Fibroblast of lung (primary cell): ENCODE data around the gene HERC2. TPM values are rescaled to one million over a fixed set of nuclear protein-coding genes. Genes with fewer than 3 reads are reported as not detected.

ENCODE experiments used
- DNase-seq, 2 donors: peaks; one replicate each; pipeline versions ENCODE4 v3.0.0 to v3.0.0-alpha.2; 2010; ENCODE audit warnings: low read depth in 2 of 2
- H2AFZ ChIP-seq: 2 replicates; pipeline ENCODE4 v1.5.1; 2012; ENCODE audit warnings: low read length, control low read depth, inconsistent platforms
- H3K27ac ChIP-seq: 2 replicates; pipeline ENCODE4 v1.5.1; 2011; ENCODE audit warnings: low read length, control low read depth; ENCODE audit not compliant: insufficient read depth
- H3K27me3 ChIP-seq: 2 replicates; pipeline ENCODE4 v1.5.1; 2011; ENCODE audit warnings: mild to moderate bottlenecking, low read length; ENCODE audit not compliant: control insufficient read depth, insufficient read depth
- H3K36me3 ChIP-seq: 2 replicates; pipeline ENCODE4 v1.5.1; 2011; ENCODE audit warnings: low read length; ENCODE audit not compliant: control insufficient read depth, insufficient read depth
- H3K4me1 ChIP-seq: 2 replicates; pipeline ENCODE4 v1.5.1; 2011; ENCODE audit warnings: low read length; ENCODE audit not compliant: control insufficient read depth, insufficient read depth; ENCODE audit errors: extremely low read depth
- H3K4me2 ChIP-seq: 2 replicates; pipeline ENCODE4 v1.5.1; 2011; ENCODE audit warnings: low read length, control low read depth; ENCODE audit not compliant: insufficient read depth; ENCODE audit errors: extremely low read depth
- H3K4me3 ChIP-seq, 4 experiments: fragments of 200-600 bp in 1 of 4; sonication (generic) in 1 of 4; replicated peaks in 1 of 4; 2 replicates each; pipeline ENCODE4 v1.5.1; 2011 to 2016; ENCODE audit warnings: low read length in 4 of 4, low read depth in 3 of 4, mild to moderate bottlenecking in 3 of 4, control low read depth in 2 of 4, inconsistent platforms in 1 of 4, mixed read lengths in 1 of 4; ENCODE audit not compliant: insufficient read depth in 1 of 4; ENCODE audit errors: control extremely low read depth in 1 of 4
- H3K79me2 ChIP-seq: 2 replicates; pipeline ENCODE4 v1.5.1; 2012; ENCODE audit warnings: mild to moderate bottlenecking, low read length, inconsistent platforms; ENCODE audit not compliant: control insufficient read depth, insufficient read depth
- H3K9ac ChIP-seq: 2 replicates; pipeline ENCODE4 v1.5.1; 2011; ENCODE audit warnings: mild to moderate bottlenecking, low read length, control low read depth; ENCODE audit not compliant: insufficient read depth
- H3K9me3 ChIP-seq: 2 replicates; pipeline ENCODE4 v1.5.1; 2012; ENCODE audit warnings: low read depth, low read length; ENCODE audit not compliant: control insufficient read depth, insufficient read depth
- H4K20me1 ChIP-seq: 2 replicates; pipeline ENCODE4 v1.5.1; 2011; ENCODE audit warnings: low read length; ENCODE audit not compliant: control insufficient read depth, insufficient read depth; ENCODE audit errors: extremely low read depth
- EZH2 ChIP-seq: IDR thresholded peaks from 2 replicates; pipeline ENCODE4 v1.5.1; 2012; ENCODE audit warnings: low read length, control low read depth, mild to moderate bottlenecking; ENCODE audit errors: missing control alignments
- polyA plus RNA-seq, 2 donors: library from polyadenylated mRNA; depleted of rRNA in 1 of 2; stranded (reverse) in 1 of 2; unstranded in 1 of 2; fragments of >200 nt; gene quantifications; 2 replicates each; pipeline ENCODE4 v1.2.1, GENCODE V29; 2011 to 2012; ENCODE audit warnings: missing spikeins in 1 of 2
- total RNA-seq: library from RNA; depleted of rRNA; stranded (reverse); fragments of >200 nt; gene quantifications from 2 replicates; pipeline ENCODE4 v1.2.1, GENCODE V29; 2014
- TF ChIP-seq, protein P1 (sequence below), 2 donors: IDR thresholded peaks in 1 of 2; conservative IDR thresholded peaks in 1 of 2; 1 replicate in 1 of 2; 2 replicates in 1 of 2; pipeline ENCODE4 v1.5.1; 2011 to 2012; ENCODE audit warnings: low read length in 2 of 2, control low read depth in 1 of 2, inconsistent platforms in 1 of 2, low read depth in 1 of 2, mild to moderate bottlenecking in 1 of 2

HERC2 gene
- total and polyA plus RNA-seq, 2 donors (not counting 1 experiment from before 2014, with no cell fraction given) = 12.4 to 55.8 TPM

DNA sequence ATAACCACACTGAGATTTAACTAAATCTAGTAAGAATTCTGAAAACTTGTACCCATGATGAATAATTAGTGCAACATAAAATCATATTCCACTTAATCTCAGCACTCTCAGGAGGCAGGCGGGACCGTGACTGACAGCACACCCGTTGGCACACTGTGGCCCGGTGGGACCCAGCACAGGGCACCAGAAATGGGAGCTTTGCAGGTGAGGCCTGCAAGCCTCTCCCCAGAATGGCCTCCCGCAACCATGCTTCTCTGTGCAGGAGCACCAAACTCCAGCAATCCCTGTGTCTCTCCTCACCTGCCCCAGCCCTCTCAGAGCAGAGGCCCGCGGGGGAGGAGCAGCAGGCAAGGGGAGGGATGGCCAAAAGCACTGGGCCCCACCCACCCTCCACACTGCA lies 191.3 kb downstream of the HERC2 start:
- no peak for DNase-seq
- H3K79me2 ChIP-seq = no peaks in the 10 kb centered on the region
- no peaks in the 10 kb centered on the region for H3K9me3 ChIP-seq
- H3K4me2 ChIP-seq = no peak overlapping the region
- H4K20me1 ChIP-seq = no peaks in the 10 kb centered on the region
- no peak overlapping the region for H3K9ac ChIP-seq
- no peak for TF ChIP-seq EZH2
- TF ChIP-seq, protein P1, sequence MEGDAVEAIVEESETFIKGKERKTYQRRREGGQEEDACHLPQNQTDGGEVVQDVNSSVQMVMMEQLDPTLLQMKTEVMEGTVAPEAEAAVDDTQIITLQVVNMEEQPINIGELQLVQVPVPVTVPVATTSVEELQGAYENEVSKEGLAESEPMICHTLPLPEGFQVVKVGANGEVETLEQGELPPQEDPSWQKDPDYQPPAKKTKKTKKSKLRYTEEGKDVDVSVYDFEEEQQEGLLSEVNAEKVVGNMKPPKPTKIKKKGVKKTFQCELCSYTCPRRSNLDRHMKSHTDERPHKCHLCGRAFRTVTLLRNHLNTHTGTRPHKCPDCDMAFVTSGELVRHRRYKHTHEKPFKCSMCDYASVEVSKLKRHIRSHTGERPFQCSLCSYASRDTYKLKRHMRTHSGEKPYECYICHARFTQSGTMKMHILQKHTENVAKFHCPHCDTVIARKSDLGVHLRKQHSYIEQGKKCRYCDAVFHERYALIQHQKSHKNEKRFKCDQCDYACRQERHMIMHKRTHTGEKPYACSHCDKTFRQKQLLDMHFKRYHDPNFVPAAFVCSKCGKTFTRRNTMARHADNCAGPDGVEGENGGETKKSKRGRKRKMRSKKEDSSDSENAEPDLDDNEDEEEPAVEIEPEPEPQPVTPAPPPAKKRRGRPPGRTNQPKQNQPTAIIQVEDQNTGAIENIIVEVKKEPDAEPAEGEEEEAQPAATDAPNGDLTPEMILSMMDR (conservative IDR thresholded peaks at IDR 0.05 in 1 of 2, IDR thresholded peaks at IDR 0.05 in 1 of 2; ENCODE audit: low read depth in 1 of 2, low read length in 2 of 2) = no peak
- H3K27ac ChIP-seq = no peak overlapping the region
- H3K4me1 ChIP-seq = peaks cover 9% of the 10 kb centered on the region
- H3K36me3 ChIP-seq = peaks cover 11% of the 10 kb centered on the region
- no peak overlapping the region for H2AFZ ChIP-seq
- H3K4me3 ChIP-seq = no peak overlapping the region
- H3K27me3 ChIP-seq = no peaks in the 10 kb centered on the region

DNA sequence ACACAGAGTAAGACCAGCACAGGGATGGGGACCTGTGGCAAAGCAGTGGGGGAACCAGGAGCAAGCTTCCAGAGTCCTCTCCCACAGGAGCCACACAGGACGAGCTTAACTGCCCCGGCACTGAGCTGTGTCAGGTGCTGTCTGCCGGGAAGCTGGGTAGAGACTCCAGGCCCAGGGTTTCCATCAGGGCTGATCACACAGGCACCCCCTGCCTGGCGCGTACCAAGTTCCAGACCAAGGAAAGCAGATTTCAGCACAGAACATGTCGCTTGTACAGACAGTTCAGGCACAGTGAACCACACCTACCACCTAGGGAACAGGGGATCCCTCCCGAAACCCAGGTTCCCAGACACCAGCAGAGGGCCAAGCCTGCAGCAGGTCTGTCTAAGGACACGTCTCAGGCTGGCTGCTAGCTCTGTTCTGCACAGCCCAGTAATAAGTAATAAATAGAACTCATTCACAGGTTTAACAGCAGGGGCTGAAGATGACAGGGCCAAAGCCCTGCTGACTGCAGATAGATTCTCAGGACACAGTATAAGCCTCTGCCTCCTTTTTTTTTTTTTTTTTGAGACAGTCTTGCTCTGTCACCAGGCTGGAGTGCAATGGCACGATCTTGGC lies 192.6 kb downstream of the HERC2 start:
- Histone ChIP-seq H3K79me2 (no peaks in the 10 kb centered on the region), H4K20me1 (no peaks in the 10 kb centered on the region), H3K27me3 (no peaks in the 10 kb centered on the region), H2AFZ (no peak overlapping the region), H3K27ac (no peak overlapping the region), H3K4me2 (no peak overlapping the region), H3K9ac (no peak overlapping the region), H3K36me3 (peaks cover 14% of the 10 kb centered on the region), H3K4me1 (peaks cover 9% of the 10 kb centered on the region), H3K9me3 (no peaks in the 10 kb centered on the region), H3K4me3 (no peak overlapping the region)
- TF ChIP-seq, protein P1 (conservative IDR thresholded peaks at IDR 0.05 in 1 of 2, IDR thresholded peaks at IDR 0.05 in 1 of 2; ENCODE audit: low read depth in 1 of 2, low read length in 2 of 2) = no peak
- no peak for TF ChIP-seq EZH2
- no peak for DNase-seq

DNA sequence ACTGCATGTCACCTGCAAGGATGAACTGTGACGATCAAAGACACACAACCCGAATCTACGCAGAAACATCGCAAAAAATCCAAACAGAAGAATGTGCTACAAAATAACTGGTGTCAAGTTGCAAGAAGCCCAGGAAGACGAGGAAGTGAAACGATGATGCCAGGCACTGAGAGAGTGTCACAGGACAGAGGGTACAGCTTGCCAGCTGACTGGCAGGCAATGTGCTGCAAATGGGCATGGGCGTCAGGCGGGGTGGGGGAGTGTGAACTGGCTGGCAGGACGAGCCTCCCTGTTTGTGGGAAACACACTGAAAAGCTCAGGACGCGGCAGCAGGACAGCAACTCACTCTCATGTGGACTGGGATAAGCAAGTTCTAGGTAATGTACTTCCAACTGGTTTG lies 193.9 kb downstream of the HERC2 start:
- Histone ChIP-seq H3K79me2 (no peaks in the 10 kb centered on the region), H3K9ac (no peak overlapping the region), H3K4me2 (no peak overlapping the region), H3K9me3 (no peaks in the 10 kb centered on the region), H3K4me1 (peaks cover 4% of the 10 kb centered on the region), H2AFZ (no peak overlapping the region), H3K36me3 (peaks cover 14% of the 10 kb centered on the region), H3K4me3 (no peak overlapping the region), H4K20me1 (no peaks in the 10 kb centered on the region), H3K27me3 (no peaks in the 10 kb centered on the region), H3K27ac (no peak overlapping the region)
- no peak for DNase-seq
- no peak for TF ChIP-seq EZH2
- TF ChIP-seq, protein P1 (conservative IDR thresholded peaks at IDR 0.05 in 1 of 2, IDR thresholded peaks at IDR 0.05 in 1 of 2; ENCODE audit: low read depth in 1 of 2, low read length in 2 of 2) = no peak
